ENCODE measurements around the gene SAMD11. TPM values are rescaled to one million over a fixed set of nuclear protein-coding genes. Genes with fewer than 3 reads are reported as not detected.
A peak's percentile ranks its signal among the peaks of the same experiment; 100 is the strongest.
"Not testable (repeated sequence)": the region's sequence is repeated elsewhere in the genome, so short reads cannot be mapped to it uniquely, and the experiment has no call there.

The SAMD11 gene
- total and polyA plus RNA-seq, 2 experiments from 2014 or later: 32.2 to 146 TPM

DNA sequence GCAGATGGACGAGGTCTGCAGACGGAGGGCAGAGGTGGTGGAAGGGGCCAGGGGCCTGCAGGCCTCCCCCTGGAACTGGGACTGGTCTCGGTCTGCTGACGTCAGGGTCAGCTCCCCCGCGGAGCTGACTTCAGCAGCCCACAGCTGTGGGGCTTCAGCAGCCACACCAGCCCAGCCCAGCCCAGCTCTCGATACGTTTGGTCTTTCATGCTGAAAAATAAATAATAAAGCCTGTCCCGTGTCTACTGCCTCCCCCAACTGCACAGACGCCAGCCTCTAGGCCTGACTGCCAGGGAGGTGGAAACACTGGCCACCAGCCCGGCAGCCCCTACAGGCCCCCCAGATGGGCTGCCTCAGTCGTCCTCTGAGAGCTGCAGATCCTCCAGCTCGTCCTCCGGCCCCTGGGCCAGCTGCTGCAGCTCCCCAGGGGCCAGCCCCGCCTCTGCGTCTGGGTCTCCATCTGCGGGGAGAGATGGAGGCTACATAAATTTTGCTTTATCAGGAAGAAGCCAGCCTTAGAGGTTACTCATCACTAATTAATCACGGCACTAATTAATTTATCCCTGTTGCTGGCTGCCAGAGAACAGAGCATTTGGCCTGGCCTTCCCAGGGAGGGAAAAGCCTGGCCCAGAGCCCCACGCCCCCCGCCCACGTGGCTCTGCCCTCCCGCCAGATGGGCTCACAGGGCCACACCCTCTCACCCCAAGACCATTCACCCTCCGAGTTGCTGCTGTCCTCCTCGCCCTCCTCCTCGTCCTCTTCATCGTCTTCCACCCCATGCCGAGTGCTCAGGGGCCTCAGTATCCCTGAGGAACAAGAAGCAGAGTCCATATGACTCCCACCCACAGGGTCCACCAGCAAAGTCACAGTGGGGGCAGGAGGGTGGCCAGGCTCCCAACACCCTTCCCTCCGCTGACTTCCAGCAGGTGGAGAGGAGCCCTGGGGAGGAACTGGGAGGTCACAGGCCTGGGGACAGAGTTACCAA lies 20.9 kb downstream of the SAMD11 start:
- Histone ChIP-seq H3K4me3 (no peak overlapping the region), H3K4me1 (ENCODE audit: low read depth) (peaks cover 18% of the 10 kb centered on the region), H3K27me3 (peaks cover 25% of the 10 kb centered on the region), H3K9me3 (ENCODE audit: low read depth) (no peaks in the 10 kb centered on the region), H3K36me3 (peaks cover 9% of the 10 kb centered on the region), H3K27ac (no peak overlapping the region)
- peak in 1 of 2 donors; percentile 93 for DNase-seq (ENCODE audit: low read depth in 1 of 2, low spot score in 1 of 2)
- TF ChIP-seq, protein P1, sequence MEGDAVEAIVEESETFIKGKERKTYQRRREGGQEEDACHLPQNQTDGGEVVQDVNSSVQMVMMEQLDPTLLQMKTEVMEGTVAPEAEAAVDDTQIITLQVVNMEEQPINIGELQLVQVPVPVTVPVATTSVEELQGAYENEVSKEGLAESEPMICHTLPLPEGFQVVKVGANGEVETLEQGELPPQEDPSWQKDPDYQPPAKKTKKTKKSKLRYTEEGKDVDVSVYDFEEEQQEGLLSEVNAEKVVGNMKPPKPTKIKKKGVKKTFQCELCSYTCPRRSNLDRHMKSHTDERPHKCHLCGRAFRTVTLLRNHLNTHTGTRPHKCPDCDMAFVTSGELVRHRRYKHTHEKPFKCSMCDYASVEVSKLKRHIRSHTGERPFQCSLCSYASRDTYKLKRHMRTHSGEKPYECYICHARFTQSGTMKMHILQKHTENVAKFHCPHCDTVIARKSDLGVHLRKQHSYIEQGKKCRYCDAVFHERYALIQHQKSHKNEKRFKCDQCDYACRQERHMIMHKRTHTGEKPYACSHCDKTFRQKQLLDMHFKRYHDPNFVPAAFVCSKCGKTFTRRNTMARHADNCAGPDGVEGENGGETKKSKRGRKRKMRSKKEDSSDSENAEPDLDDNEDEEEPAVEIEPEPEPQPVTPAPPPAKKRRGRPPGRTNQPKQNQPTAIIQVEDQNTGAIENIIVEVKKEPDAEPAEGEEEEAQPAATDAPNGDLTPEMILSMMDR (IDR thresholded peaks at IDR 0.05; ENCODE audit: low read depth, low read length): no peak

GRCh38 chr1:945688-946556 lies 22.2 kb downstream of the SAMD11 start:
- H3K9me3 ChIP-seq (ENCODE audit: low read depth): no peaks in the 10 kb centered on the region
- TF ChIP-seq, protein P1 (IDR thresholded peaks at IDR 0.05; ENCODE audit: low read depth, low read length): no peak
- no peak overlapping the region for H3K4me3 ChIP-seq
- no peak for DNase-seq (ENCODE audit: low read depth in 1 of 2, low spot score in 1 of 2)
- H3K36me3 ChIP-seq: peaks cover 11% of the 10 kb centered on the region
- H3K4me1 ChIP-seq (ENCODE audit: low read depth): peaks cover 12% of the 10 kb centered on the region
- H3K27ac ChIP-seq: no peak overlapping the region
- H3K27me3 ChIP-seq: peaks cover 18% of the 10 kb centered on the region

DNA sequence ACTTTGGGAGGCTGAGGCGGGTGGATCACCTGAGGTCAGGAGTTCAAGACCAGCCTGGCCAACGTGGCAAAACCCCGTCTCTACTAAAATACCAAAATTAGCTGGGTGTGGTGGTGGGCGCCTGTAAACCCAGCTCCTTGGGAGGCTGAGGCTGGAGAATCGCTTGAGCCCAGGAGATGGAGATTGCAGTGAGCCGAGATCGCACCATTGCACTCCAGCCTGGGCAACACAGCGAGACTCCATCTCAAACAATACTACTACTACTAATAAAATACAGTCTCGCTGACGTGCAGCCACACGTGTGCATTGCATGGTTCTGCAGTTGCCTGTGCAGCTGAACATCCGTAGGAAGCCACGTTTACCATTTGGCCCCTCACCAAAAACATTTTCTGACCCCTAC lies 23.1 kb downstream of the SAMD11 start:
- not testable (repeated sequence) for DNase-seq (ENCODE audit: low read depth in 1 of 2, low spot score in 1 of 2); H3K4me1 ChIP-seq (ENCODE audit: low read depth); H3K9me3 ChIP-seq (ENCODE audit: low read depth); H3K4me3 ChIP-seq; H3K27me3 ChIP-seq; H3K27ac ChIP-seq
- peaks cover 13% of the 10 kb centered on the region for H3K36me3 ChIP-seq

DNA sequence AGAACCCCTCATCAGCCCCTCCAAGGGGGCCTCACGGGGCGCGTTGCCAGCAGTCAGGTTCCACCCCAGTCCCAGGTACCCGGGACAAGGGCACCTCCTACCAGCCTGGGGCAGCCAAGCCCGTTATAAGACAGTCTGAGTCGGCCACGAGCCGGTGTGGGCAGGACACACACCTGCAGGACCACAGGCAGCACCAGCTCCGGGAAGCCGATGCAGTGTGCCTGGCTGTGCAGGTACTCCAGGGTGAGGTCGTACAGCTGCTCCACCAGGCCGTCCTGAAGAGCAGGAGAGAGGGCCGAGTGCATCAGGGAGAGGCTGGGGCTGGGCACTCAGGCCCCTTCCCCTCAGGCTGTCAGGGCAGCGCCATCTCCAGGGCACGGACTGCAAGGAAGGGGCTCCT lies 24.2 kb downstream of the SAMD11 start:
- peaks cover 19% of the 10 kb centered on the region for H3K36me3 ChIP-seq
- no peak overlapping the region for H3K27ac ChIP-seq
- H3K9me3 ChIP-seq (ENCODE audit: low read depth): no peaks in the 10 kb centered on the region

GRCh38 chr1:950268-950667 lies 26.5 kb downstream of the SAMD11 start:
- no peaks in the 10 kb centered on the region for H3K27me3 ChIP-seq
- no peak overlapping the region for H3K4me3 ChIP-seq
- no peaks in the 10 kb centered on the region for H3K4me1 ChIP-seq (ENCODE audit: low read depth)
- no peaks in the 10 kb centered on the region for H3K9me3 ChIP-seq (ENCODE audit: low read depth)
- DNase-seq (ENCODE audit: low read depth in 1 of 2, low spot score in 1 of 2): no peak
- TF ChIP-seq, protein P1 (IDR thresholded peaks at IDR 0.05; ENCODE audit: low read depth, low read length): no peak
- peaks cover 36% of the 10 kb centered on the region for H3K36me3 ChIP-seq
- H3K27ac ChIP-seq: no peak overlapping the region

More for the DNA sequence above, 24.2 kb downstream of the SAMD11 start:
- H3K4me1 ChIP-seq (ENCODE audit: low read depth): no peaks in the 10 kb centered on the region
- no peaks in the 10 kb centered on the region for H3K27me3 ChIP-seq
- H3K4me3 ChIP-seq: no peak overlapping the region
- TF ChIP-seq, protein P1 (IDR thresholded peaks at IDR 0.05; ENCODE audit: low read depth, low read length): no peak
- no peak for DNase-seq (ENCODE audit: low read depth in 1 of 2, low spot score in 1 of 2)
